Muscle of leg (tissue), 11 donors: ENCODE data around the gene NCAM2. TPM values are rescaled to one million over a fixed set of nuclear protein-coding genes. Genes with fewer than 3 reads are reported as not detected.

Experiments
- DNase-seq: peaks from one replicate; pipeline ENCODE4 v3.0.0; 2013
- H3K27ac ChIP-seq: one replicate; pipeline ENCODE4 v1.5.1; 2013; ENCODE audit warnings: mild to moderate bottlenecking, low read length, control low read depth
- H3K27me3 ChIP-seq: one replicate; pipeline ENCODE4 v1.6.1; 2013; ENCODE audit warnings: low read length; ENCODE audit not compliant: control insufficient read depth, insufficient read depth
- H3K36me3 ChIP-seq: one replicate; pipeline ENCODE4 v1.6.1; 2013; ENCODE audit warnings: low read length; ENCODE audit not compliant: control insufficient read depth, insufficient read depth
- H3K4me1 ChIP-seq: one replicate; pipeline ENCODE4 v1.6.1; 2013; ENCODE audit warnings: low read length; ENCODE audit not compliant: control insufficient read depth, insufficient read depth
- H3K4me3 ChIP-seq: one replicate; pipeline ENCODE4 v1.5.1; 2013; ENCODE audit warnings: low read length, control low read depth
- H3K9me3 ChIP-seq: replicated peaks from 2 replicates; pipeline ENCODE4 v1.6.1; 2013; ENCODE audit warnings: low read depth, low read length; ENCODE audit not compliant: control insufficient read depth
- WGBS: methylation state at CpG from one replicate; pipeline ENCODE4 v1.1.5; 2013; ENCODE audit warnings: missing lambda C conversion rate; ENCODE audit not compliant: insufficient coverage; 5-methylcytosine and 5-hydroxymethylcytosine counted together
- polyA plus RNA-seq, 8 donors: library from polyadenylated mRNA; unstranded; fragments of 120-200 nt; gene quantifications; one replicate each; pipeline versions ENCODE4 v1.2.1 to v1.2.3, GENCODE V29; 2013; ENCODE audit warnings: inconsistent platforms in 1 of 8, low replicate concordance in 1 of 8; ENCODE audit not compliant: insufficient read length in 8 of 8, insufficient read depth in 1 of 8
- total RNA-seq: library from RNA; stranded (reverse); fragments of 120-200 nt; gene quantifications from one replicate; pipeline ENCODE4 v1.2.4, GENCODE V29; 2013

The NCAM2 gene
- total and polyA plus RNA-seq, 9 donors = 3.5 to 9.3 (median 4.7) TPM

DNA sequence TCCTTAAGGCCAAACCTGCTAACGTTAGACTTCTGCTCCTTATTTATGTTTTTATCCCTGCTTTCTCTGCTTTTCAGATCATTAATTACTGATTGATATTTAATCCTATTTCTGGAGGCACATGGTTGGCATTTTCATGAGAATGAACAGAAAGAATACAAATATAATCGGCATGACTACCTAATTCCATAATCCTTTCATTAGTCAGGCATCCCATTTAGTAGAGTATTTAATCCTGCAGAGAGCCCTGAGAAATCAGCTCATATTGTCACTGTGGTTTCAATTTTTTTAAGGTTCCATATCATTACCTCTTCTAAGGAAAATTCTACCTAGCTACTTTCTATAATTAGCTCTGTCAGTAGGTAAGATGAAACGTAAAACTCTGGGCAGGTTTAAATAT, 238.8 kb downstream of the NCAM2 start:
- no CpG with 5 or more reads among the region's 3 CpGs for WGBS
- no peaks in the 10 kb centered on the region for H3K4me1 ChIP-seq
- H3K27ac ChIP-seq = no peak overlapping the region
- no peaks in the 10 kb centered on the region for H3K27me3 ChIP-seq
- DNase-seq = no peak
- H3K9me3 ChIP-seq = no peaks in the 10 kb centered on the region
- no peaks in the 10 kb centered on the region for H3K36me3 ChIP-seq
- H3K4me3 ChIP-seq = no peak overlapping the region

DNA sequence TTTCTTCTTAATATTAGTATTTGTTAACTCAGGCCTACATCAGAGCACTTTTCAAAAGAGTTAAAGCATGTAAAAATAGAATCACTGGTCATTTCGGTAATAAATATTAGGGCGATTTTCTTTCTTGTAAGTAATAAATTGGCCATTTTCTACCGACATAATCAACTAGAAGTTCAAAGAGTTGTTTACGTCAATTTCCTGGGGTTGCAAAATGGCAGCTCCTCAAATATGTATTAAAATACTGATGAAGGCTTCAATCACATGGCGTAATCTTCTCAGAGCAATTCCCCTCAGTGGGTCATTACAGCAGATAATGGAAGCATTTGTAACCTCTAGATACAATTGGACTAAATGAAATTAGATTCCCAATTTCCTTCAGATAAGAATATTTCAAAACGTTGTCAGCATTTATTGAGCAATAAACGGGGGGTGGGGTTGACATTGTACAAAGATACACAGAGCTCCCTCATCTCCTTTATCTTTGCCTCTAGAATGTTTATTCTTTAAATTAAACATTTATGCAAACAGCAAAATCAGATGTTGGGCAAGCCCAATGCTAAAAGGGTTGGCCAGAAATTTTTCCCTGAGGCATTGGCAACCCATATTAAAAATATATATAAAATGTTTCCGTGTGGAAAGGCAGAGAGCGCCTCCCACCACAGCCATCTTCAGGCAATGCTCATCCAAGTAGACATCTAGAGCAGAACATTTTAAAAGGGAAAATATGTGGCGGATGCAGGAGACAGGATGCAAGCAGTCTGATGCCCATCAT, 240.6 kb downstream of the NCAM2 start:
- WGBS = no CpG with 5 or more reads among the region's 10 CpGs
- no peak for DNase-seq
- Histone ChIP-seq H3K9me3 (no peaks in the 10 kb centered on the region), H3K27ac (no peak overlapping the region), H3K36me3 (no peaks in the 10 kb centered on the region), H3K4me3 (no peak overlapping the region), H3K4me1 (no peaks in the 10 kb centered on the region), H3K27me3 (no peaks in the 10 kb centered on the region)

DNA sequence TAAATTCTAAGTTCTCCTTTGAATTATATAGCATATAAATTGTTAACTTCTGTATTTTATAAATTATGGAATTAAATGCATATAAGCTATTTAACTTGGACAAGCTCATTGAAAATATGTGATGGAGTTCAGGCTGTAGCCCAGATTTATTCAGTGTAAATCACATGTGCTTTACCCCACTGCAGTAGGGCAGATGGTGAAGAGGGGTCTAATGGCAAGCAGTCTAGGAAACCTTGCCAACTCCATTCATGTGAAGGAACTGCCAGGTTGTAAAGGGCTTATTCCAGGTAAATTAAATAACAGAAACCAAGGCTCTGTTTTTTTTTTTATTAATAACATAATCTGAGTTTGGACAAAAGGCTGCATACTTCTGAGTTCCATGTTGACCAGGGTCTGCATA, 243.2 kb downstream of the NCAM2 start:
- Histone ChIP-seq H3K4me3 (no peak overlapping the region), H3K36me3 (no peaks in the 10 kb centered on the region), H3K27me3 (no peaks in the 10 kb centered on the region), H3K27ac (no peak overlapping the region), H3K9me3 (no peaks in the 10 kb centered on the region), H3K4me1 (no peaks in the 10 kb centered on the region)
- no peak for DNase-seq

DNA sequence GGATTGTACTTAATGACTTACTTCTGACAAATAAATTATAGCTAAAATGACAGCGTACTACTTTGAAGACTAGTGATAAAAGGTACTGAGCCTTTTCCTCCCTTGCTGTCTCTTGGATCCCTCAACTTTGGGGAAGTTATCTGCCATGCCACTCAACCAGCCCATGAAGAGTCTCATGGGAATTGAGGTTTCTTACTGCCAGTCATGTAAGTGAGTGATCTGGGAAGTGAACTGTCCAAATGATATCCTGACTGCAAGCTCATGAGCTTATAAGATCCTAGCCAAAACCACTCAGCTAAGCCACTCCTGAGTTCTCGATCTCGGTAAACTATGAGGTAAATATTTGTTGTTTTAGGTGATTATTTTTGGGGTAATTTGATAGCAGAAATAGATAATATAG, 247.8 kb downstream of the NCAM2 start:
- Histone ChIP-seq H3K36me3 (no peaks in the 10 kb centered on the region), H3K27me3 (no peaks in the 10 kb centered on the region), H3K4me3 (no peak overlapping the region), H3K4me1 (no peaks in the 10 kb centered on the region), H3K9me3 (no peaks in the 10 kb centered on the region), H3K27ac (no peak overlapping the region)
- no CpG with 5 or more reads among the region's 3 CpGs for WGBS
- no peak for DNase-seq

DNA sequence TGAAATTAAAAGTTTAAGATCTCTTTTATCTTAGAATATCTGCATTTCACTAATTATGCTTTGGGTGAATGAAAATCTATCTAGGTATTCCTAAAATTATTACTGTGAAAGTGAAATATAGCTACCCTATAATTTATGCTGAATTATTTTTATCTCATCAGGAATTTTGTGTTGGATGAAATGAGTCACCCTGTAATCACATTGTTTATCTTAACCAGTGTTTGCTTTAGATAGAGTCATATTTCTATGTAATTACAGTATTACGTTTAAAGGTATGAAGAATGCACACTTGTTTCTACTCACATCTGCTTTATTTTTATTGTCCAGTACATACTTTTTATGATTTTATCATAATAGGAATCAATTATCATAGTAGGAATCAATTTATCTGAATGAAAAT, 249.2 kb downstream of the NCAM2 start:
- H3K27me3 ChIP-seq = no peaks in the 10 kb centered on the region
- no peaks in the 10 kb centered on the region for H3K9me3 ChIP-seq
- no peak for DNase-seq
- no CpG with 5 or more reads among the region's 1 CpG for WGBS
- no peaks in the 10 kb centered on the region for H3K4me1 ChIP-seq
- H3K27ac ChIP-seq = no peak overlapping the region
- H3K36me3 ChIP-seq = no peaks in the 10 kb centered on the region
- H3K4me3 ChIP-seq = no peak overlapping the region

DNA sequence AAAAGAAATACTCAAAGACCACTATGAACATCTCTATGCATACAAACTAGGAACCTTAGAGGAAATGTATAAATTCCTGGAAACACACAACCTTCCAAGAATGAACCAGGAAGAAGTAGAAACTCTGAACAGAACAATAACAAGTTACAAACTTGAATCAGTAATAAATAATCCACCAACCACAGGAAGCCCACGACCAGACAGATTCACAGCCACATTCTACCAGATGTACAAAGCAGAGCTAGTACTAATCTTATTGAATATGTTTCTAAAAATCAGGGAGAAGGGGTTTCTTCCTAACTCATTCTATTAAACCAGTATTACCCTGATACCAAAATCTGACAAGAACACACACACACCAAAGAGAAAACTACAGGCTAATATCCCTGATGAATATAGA, 263.8 kb downstream of the NCAM2 start:
- Histone ChIP-seq H3K4me1 (no peaks in the 10 kb centered on the region), H3K27ac (no peak overlapping the region), H3K36me3 (no peaks in the 10 kb centered on the region), H3K9me3 (peaks cover 3% of the 10 kb centered on the region), H3K4me3 (no peak overlapping the region), H3K27me3 (no peaks in the 10 kb centered on the region)
- no CpG with 5 or more reads among the region's 1 CpG for WGBS
- no peak for DNase-seq

DNA sequence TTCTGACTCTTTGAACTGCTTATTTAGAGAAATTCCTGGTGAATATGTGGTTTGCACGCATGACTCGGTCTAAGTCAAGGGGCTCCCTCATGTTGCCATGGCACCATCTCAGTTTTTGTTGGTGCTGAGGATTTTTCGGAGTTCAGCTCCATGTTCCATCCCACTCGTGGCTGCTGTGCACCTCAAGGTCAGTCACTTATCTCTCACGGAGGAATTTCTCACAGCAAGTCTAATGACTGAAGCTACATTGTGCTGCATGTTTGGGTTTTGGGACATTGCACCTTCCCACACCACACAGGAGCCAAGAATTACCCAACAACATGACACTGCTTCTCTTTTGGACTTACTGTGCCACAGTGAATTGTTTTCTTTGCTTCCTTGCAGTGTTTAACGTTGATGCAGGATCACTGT, 269.9 kb downstream of the NCAM2 start:
- no peak overlapping the region for H3K4me3 ChIP-seq
- peak; percentile 1 for DNase-seq
- H3K36me3 ChIP-seq = no peaks in the 10 kb centered on the region
- no peaks in the 10 kb centered on the region for H3K27me3 ChIP-seq
- H3K27ac ChIP-seq = no peak overlapping the region
- no peaks in the 10 kb centered on the region for H3K4me1 ChIP-seq
- 66% methylated on average over 3 of the region's 6 CpGs for WGBS
- no peaks in the 10 kb centered on the region for H3K9me3 ChIP-seq

DNA sequence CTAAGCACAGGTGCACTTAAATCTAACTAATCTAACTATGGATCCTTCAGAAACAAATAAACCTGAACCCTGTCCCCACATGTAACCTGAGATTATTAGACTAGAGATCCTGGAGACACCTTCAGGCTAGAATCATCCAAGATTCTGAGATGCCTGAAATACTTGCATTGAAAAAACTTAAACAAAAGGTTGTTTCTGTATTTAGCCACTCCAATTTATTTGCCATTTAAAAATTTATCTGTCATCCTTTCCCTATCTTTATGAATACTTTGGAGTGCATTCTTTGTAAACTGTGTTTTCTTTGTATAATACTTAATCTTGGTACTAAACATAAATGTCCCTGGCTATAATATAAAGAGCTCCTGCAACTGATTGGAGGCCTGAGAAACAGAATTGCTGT, 270.7 kb downstream of the NCAM2 start:
- H3K27me3 ChIP-seq = no peaks in the 10 kb centered on the region
- no peaks in the 10 kb centered on the region for H3K9me3 ChIP-seq
- H3K27ac ChIP-seq = no peak overlapping the region
- no peak for DNase-seq
- no peak overlapping the region for H3K4me3 ChIP-seq
- H3K36me3 ChIP-seq = no peaks in the 10 kb centered on the region
- H3K4me1 ChIP-seq = no peaks in the 10 kb centered on the region

DNA sequence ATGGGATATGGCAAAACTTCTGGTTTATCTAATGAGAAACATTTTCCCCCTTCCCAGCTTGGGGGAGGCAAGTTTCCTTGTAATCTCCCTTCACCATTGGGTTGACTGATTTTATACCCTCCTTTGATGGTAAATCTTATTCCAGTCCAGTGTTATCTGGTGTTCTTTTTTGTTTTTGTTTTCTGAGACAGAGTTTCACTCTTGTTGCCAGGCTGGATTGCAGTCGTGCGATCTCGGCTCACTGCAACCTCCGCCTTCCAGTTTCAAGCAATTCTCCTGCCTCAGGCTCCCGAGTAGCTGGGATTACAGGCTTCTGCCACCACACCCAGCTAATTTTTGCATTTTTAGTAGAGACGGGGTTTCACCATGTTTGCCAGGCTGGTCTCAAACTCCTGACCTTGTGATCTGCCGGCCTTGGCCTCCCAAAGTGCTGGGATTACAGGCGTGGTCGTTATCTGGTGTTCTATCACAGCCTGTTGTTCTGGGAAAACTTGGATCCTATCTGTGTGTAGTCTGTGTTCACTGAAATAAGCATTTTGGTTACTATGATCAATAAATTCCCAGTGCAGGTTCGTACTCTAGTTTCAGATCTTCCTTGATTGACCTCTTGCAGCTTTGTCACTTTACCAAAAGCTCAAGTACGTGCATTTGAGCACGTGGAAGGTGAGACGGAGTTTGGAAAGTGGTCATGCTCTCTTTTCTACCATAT, 281.1 kb downstream of the NCAM2 start:
- no peak for DNase-seq
- H3K4me3 ChIP-seq = no peak overlapping the region
- 75% methylated on average over 8 of the region's 13 CpGs for WGBS
- no peaks in the 10 kb centered on the region for H3K9me3 ChIP-seq
- H3K27me3 ChIP-seq = no peaks in the 10 kb centered on the region
- H3K4me1 ChIP-seq = no peaks in the 10 kb centered on the region
- no peaks in the 10 kb centered on the region for H3K36me3 ChIP-seq
- H3K27ac ChIP-seq = no peak overlapping the region

DNA sequence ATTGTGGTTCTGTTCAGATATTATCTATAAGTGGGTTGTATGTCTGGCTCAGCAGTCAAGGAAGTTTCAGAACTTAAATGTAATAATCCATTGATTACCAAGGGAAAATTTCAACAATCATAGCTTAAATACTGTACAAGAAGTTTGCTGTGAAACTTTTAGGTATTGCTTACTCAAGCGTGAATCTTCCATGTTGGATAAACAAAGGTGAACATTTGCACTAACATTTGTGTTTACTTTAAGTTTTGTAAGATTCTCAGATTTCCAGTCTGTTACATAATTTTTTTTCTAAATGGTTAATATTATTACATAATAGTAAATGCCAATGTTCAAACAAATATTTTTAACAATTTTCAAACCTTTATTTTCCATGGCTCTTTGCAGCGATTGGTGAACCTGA, 285.6 kb downstream of the NCAM2 start:
- H3K27ac ChIP-seq = no peak overlapping the region
- H3K9me3 ChIP-seq = no peaks in the 10 kb centered on the region
- H3K36me3 ChIP-seq = no peaks in the 10 kb centered on the region
- H3K4me3 ChIP-seq = no peak overlapping the region
- H3K4me1 ChIP-seq = no peaks in the 10 kb centered on the region
- no peak for DNase-seq
- H3K27me3 ChIP-seq = no peaks in the 10 kb centered on the region
- no CpG with 5 or more reads among the region's 2 CpGs for WGBS
